GM10248 (cell line): ENCODE results near the gene PTPRN2.
"Not testable (repeated sequence)": the region's sequence is repeated elsewhere in the genome, so short reads cannot be mapped to it uniquely, and the experiment has no call there.

ENCODE experiments used
- CTCF ChIA-PET: fragments of 300-600 bp; sonication (Branson Sonifier 250); formaldehyde crosslinking; extraction: SDS; loops from one replicate; lab custom pipeline; 2021; ENCODE audit warnings: antibody characterized with exemption; lab: Yijun Ruan, JAX
- POLR2A ChIA-PET: fragments of 350-650 bp; sonication (Branson Sonifier 250); formaldehyde crosslinking; extraction: SDS; loops from one replicate; lab custom pipeline; 2020; ENCODE audit warnings: antibody characterized with exemption; lab: Yijun Ruan, JAX
- DNase-seq: peaks from one replicate; pipeline ENCODE4 v3.0.0; 2012; ENCODE audit errors: extremely low spot score
- TF ChIP-seq, protein P1 (sequence below): IDR thresholded peaks from 2 replicates; pipeline ENCODE4 v1.5.1; 2012; ENCODE audit warnings: mild to moderate bottlenecking, low read depth; ENCODE audit errors: extremely low read depth, missing control alignments, control extremely low read depth

Gene PTPRN2

DNA sequence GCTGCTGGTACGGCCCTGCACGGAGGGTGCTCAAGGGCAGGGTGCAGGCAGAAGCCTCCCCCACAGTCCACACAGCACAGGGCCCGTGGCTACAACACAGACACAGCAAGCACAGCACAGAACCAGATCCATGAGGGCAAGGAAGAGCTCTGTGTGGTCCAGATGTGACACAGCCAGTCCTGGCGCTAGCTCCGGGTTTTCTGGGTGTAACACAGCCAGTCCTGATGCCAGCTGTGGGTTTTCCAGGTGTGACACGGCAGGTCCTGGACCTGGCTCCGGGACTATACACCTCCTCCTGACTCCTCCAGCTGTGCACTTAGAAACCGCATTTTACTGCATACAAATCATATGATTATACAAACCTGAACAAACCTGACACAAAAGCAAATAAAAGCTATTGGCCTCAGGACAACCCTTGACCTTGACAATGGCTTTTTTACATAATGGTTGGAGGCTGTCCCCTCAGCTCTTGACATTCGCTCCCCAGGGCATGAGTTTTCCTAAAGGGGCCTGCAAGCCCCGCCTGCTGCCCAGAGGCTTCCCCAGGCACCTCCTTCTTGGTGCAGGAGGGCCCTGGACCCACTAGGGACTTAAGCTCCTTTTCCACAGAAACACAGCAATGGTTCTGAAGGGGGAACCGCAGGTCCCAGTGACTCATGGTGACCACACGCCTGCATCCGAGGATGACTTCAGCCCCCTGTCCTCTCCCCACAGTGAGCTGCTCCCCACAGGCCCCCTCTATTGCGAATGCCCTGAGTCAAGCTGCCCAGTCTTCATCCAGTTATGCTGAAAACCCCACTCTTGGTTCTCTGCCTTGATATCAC is 209.6 kb downstream of the PTPRN2 start:
- ChIA-PET CTCF (no interaction called here), POLR2A (no interaction called here)
- DNase-seq, result no peak
- TF ChIP-seq, protein P1, sequence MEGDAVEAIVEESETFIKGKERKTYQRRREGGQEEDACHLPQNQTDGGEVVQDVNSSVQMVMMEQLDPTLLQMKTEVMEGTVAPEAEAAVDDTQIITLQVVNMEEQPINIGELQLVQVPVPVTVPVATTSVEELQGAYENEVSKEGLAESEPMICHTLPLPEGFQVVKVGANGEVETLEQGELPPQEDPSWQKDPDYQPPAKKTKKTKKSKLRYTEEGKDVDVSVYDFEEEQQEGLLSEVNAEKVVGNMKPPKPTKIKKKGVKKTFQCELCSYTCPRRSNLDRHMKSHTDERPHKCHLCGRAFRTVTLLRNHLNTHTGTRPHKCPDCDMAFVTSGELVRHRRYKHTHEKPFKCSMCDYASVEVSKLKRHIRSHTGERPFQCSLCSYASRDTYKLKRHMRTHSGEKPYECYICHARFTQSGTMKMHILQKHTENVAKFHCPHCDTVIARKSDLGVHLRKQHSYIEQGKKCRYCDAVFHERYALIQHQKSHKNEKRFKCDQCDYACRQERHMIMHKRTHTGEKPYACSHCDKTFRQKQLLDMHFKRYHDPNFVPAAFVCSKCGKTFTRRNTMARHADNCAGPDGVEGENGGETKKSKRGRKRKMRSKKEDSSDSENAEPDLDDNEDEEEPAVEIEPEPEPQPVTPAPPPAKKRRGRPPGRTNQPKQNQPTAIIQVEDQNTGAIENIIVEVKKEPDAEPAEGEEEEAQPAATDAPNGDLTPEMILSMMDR, result no peak

DNA sequence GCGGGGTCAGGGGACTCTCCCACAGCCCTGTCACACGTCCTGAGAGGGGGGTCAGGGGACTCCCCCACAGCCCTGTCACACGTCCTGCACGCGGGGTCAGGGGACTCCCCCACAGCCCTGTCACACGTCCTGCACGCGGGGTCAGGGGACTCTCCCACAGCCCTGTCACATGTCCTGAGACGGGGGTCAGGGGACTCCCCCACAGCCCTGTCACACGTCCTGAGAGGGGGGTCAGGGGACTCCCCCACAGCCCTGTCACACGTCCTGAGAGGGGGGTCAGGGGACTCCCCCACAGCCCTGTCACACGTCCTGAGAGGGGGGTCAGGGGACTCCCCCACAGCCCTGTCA is 210.8 kb downstream of the PTPRN2 start:
- DNase-seq, POLR2A ChIA-PET, CTCF ChIA-PET: not testable (repeated sequence)

DNA sequence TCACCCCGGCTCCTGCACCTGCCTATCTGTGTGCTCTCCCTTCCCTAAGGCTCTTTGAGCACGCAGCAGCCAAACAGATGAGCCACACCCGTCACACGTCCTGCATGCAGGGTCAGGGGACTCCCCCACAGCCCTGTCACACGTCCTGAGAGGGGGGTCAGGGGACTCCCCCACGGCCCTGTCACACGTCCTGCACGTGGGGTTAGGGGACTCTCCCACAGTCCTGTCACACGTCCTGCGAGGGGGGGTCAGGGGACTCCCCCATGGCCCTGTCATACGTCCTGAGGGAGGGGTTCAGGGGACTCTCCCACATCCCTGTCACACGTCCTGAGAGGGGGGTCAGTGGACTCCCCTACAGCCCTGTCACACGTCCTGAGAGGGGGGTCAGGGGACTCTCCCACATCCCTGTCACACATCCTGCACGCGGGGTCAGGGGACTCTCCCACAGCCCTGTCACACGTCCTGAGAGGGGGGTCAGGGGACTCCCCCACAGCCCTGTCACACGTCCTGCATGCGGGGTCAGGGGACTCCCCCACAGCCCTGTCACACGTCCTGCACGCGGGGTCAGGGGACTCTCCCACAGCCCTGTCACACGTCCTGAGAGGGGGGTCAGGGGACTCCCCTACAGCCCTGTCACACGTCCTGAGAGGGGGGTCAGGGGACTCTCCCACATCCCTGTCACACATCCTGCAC is 211.3 kb downstream of the PTPRN2 start:
- CTCF ChIA-PET, POLR2A ChIA-PET, DNase-seq: not testable (repeated sequence)

DNA sequence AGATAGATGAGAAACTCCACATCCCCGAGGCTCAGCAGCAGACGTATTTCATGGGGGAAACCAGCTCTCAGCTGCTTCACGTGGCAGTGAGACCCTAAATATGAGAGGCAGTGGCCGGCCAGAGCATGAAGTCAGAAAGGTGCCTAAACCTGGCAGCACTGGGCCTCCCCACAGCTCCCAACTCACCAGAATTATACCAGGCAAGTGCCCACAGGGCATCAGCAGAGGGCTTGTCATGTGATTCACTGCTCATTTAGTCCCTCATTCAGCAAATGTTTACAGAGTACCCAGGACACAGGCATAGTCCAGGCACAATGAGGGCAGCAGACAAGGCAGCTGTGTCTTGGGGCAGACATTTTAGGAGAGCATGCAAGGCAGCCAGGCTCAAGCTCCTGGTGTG is 212.6 kb downstream of the PTPRN2 start:
- TF ChIP-seq, protein P1, result no peak
- ChIA-PET CTCF (no interaction called here), POLR2A (no interaction called here)
- DNase-seq, result no peak

DNA sequence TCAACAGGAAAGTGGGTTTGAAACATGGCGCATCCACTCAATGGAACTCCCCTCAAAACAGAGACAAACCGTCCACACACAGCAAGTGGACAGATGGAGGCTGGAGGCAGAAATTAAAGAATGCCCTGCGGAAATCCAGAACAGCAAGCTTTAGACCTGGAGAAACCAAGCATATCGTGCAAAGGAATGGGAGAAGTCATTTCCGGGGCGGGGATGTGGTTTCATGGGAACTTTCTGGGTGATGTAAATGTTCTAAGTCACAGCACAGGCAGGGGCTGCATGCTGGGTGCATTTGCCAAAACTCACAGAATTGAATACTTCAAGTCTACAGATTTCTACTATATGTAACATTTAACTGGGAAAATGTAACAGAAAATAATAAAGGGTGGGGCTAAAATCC is 213.0 kb downstream of the PTPRN2 start:
- ChIA-PET CTCF (no interaction called here), POLR2A (no interaction called here)
- no peak for DNase-seq
- TF ChIP-seq, protein P1, result no peak

DNA sequence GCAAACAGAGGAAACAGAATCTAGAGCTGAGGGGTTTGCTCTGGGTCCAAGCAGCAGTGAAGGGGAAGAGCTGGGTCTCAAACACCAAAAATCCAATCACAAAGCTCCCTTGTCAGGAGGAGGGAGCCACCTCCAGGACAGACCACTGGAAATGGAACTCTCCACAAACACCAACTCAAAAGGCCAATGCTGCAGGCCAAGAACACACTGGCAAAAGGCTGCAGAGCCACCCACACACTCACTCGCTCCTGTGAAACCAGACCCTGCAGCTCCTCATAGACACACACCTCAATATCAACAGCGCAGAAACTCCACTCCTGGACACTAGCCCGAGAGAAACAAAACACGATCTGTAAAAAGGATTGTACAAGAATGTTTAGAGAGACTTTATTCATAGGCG is 213.5 kb downstream of the PTPRN2 start:
- TF ChIP-seq, protein P1, result no peak
- ChIA-PET CTCF (no interaction called here), POLR2A (no interaction called here)
- no peak for DNase-seq

DNA sequence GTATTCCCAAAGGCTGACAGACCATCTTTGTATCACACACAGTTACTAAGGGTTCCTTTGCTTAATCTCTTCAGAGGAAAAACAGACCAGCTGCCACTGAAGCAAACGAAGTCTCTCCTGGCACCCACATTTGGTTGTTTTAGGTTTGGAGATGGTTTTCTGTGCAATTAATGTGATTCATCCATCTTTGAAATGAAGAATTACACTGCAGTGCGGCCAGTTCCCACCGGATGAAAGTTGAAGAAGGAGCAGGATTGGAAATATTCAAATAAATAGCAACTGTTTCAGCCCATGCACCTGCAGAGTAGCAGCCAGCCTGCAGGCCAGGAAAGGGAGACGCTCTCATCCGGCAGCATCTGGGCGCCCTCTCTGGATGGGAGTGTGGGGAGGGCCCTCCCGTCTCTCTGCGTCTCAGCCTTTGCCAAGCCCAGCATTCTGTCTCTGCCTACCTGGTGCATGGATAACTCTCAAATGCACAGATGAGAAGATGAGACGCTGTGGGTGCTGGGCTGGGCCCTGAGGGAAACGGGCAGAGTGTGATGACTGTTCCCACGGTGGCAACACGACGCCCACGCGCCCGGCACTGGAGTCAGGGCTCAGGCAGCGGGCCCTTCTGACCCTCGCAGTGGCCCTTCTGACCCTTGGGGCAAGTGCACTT is 214.0 kb downstream of the PTPRN2 start:
- DNase-seq, result no peak
- TF ChIP-seq, protein P1, result no peak
- POLR2A ChIA-PET, result no interaction called here
- CTCF ChIA-PET, result no interaction called here
